ENCODE measurements around the gene KAZN.
"Not testable (repeated sequence)": the region's sequence is repeated elsewhere in the genome, so short reads cannot be mapped to it uniquely, and the experiment has no call there.

KAZN gene

GRCh38 chr1:14567903-14568302 lies 30.6 kb upstream of the KAZN start:
- Histone ChIP-seq H3K27me3 (replicated peaks; ENCODE audit: control insufficient read depth, insufficient read depth, low read length, poor library complexity, severe bottlenecking) (no peaks in the 10 kb centered on the region), H3K4me1 (ENCODE audit: control insufficient read depth, insufficient read depth, low read length, poor library complexity, severe bottlenecking) (no peaks in the 10 kb centered on the region), H3K27ac (ENCODE audit: insufficient read depth, low read length, poor library complexity, severe bottlenecking) (no peak overlapping the region), H3K4me3 (ENCODE audit: insufficient read depth, low read depth, low read length, poor library complexity, severe bottlenecking) (no peak overlapping the region), H3K36me3 (ENCODE audit: control insufficient read depth, insufficient read depth, low read length) (no peaks in the 10 kb centered on the region), H3K9me3 (ENCODE audit: control insufficient read depth, low read length) (no peaks in the 10 kb centered on the region)
- DNase-seq, result no peak

GRCh38 chr1:14568716-14569355 lies 29.6 kb upstream of the KAZN start:
- no peaks in the 10 kb centered on the region for H3K4me1 ChIP-seq (ENCODE audit: control insufficient read depth, insufficient read depth, low read length, poor library complexity, severe bottlenecking)
- H3K27ac ChIP-seq (ENCODE audit: insufficient read depth, low read length, poor library complexity, severe bottlenecking), result no peak overlapping the region
- no peak for DNase-seq
- H3K4me3 ChIP-seq (ENCODE audit: insufficient read depth, low read depth, low read length, poor library complexity, severe bottlenecking), result no peak overlapping the region
- no peaks in the 10 kb centered on the region for H3K27me3 ChIP-seq (replicated peaks; ENCODE audit: control insufficient read depth, insufficient read depth, low read length, poor library complexity, severe bottlenecking)
- H3K9me3 ChIP-seq (ENCODE audit: control insufficient read depth, low read length), result no peaks in the 10 kb centered on the region
- H3K36me3 ChIP-seq (ENCODE audit: control insufficient read depth, insufficient read depth, low read length), result no peaks in the 10 kb centered on the region

GRCh38 chr1:14570514-14570913 lies 28.0 kb upstream of the KAZN start:
- Histone ChIP-seq H3K4me3 (ENCODE audit: insufficient read depth, low read depth, low read length, poor library complexity, severe bottlenecking) (no peak overlapping the region), H3K27me3 (replicated peaks; ENCODE audit: control insufficient read depth, insufficient read depth, low read length, poor library complexity, severe bottlenecking) (no peaks in the 10 kb centered on the region), H3K4me1 (ENCODE audit: control insufficient read depth, insufficient read depth, low read length, poor library complexity, severe bottlenecking) (no peaks in the 10 kb centered on the region), H3K27ac (ENCODE audit: insufficient read depth, low read length, poor library complexity, severe bottlenecking) (no peak overlapping the region), H3K9me3 (ENCODE audit: control insufficient read depth, low read length) (no peaks in the 10 kb centered on the region), H3K36me3 (ENCODE audit: control insufficient read depth, insufficient read depth, low read length) (no peaks in the 10 kb centered on the region)
- no peak for DNase-seq

DNA sequence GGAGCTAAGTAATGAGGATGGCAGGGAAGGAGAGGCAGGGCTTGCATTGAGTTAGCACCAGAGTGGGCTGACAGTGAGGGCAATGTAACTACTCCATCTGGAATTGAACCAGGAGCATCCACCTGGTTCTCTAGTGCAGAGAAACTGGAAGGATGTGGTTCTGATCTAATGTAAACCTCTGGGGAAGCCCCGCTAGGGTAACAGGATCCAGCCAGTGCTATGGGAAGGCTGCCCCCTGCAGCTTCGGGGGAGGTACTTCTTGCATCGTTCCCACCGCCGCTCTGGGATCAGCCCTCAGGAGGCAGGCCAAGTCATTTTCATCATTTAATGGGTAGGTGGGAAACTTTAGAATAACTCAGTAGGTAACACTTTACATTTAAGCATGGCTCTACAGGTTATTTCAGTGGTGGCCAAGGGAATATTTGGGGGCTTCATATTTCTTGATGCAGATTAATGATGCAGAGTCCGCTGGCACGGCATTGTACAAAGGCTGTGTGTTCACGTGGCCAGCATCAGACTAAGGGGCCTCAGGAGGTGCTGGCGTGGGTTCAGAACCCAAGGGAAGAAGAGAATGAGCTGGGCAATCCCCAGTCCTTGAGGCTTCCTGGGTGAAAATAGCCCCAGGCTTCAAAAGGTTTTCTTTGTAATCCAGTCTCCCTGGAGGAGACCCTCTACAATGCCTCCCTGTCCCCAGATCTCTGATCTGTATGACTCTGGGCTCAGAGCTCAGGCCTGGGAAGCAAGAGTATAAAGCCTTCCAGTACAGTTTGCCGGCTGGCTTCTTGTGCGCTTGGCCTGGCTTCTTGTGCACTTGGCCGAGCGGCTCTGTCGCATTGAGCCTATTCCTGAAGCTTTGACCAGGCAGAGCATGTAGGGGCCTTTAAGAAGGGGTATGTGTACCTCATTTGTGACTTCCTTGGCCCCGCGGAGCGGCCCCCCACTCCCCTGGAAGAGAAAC lies 26.4 kb upstream of the KAZN start:
- DNase-seq, result no peak
- no peaks in the 10 kb centered on the region for H3K36me3 ChIP-seq (ENCODE audit: control insufficient read depth, insufficient read depth, low read length)
- no peaks in the 10 kb centered on the region for H3K27me3 ChIP-seq (replicated peaks; ENCODE audit: control insufficient read depth, insufficient read depth, low read length, poor library complexity, severe bottlenecking)
- H3K4me1 ChIP-seq (ENCODE audit: control insufficient read depth, insufficient read depth, low read length, poor library complexity, severe bottlenecking), result no peaks in the 10 kb centered on the region
- no peak overlapping the region for H3K27ac ChIP-seq (ENCODE audit: insufficient read depth, low read length, poor library complexity, severe bottlenecking)
- no peak overlapping the region for H3K4me3 ChIP-seq (ENCODE audit: insufficient read depth, low read depth, low read length, poor library complexity, severe bottlenecking)
- no peaks in the 10 kb centered on the region for H3K9me3 ChIP-seq (ENCODE audit: control insufficient read depth, low read length)

DNA sequence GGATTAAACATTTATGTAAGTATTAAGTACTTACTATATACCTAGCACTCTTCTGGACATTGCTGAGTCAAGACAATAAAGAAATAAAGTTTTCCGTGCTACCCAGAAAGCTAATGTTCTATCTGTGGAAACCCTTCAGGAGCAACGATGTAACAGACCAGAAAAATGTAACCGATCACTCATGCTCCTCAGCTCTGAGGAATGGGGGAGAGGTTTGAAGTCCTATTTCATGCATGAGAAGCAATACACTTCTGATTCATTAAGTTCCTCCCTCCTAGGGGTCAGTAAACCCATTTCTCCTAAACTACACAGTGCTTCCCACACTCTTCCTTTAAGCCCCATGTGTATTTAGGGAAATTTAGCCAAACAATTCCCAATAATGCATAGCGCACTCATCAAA lies 25.6 kb upstream of the KAZN start:
- no peaks in the 10 kb centered on the region for H3K27me3 ChIP-seq (replicated peaks; ENCODE audit: control insufficient read depth, insufficient read depth, low read length, poor library complexity, severe bottlenecking)
- H3K9me3 ChIP-seq (ENCODE audit: control insufficient read depth, low read length), result no peaks in the 10 kb centered on the region
- H3K27ac ChIP-seq (ENCODE audit: insufficient read depth, low read length, poor library complexity, severe bottlenecking), result no peak overlapping the region
- no peak overlapping the region for H3K4me3 ChIP-seq (ENCODE audit: insufficient read depth, low read depth, low read length, poor library complexity, severe bottlenecking)
- DNase-seq, result no peak
- no peaks in the 10 kb centered on the region for H3K4me1 ChIP-seq (ENCODE audit: control insufficient read depth, insufficient read depth, low read length, poor library complexity, severe bottlenecking)
- H3K36me3 ChIP-seq (ENCODE audit: control insufficient read depth, insufficient read depth, low read length), result no peaks in the 10 kb centered on the region

GRCh38 chr1:14576155-14576554 lies 22.3 kb upstream of the KAZN start:
- H3K27me3 ChIP-seq (replicated peaks; ENCODE audit: control insufficient read depth, insufficient read depth, low read length, poor library complexity, severe bottlenecking), result no peaks in the 10 kb centered on the region
- H3K36me3 ChIP-seq (ENCODE audit: control insufficient read depth, insufficient read depth, low read length), result no peaks in the 10 kb centered on the region
- no peak overlapping the region for H3K4me3 ChIP-seq (ENCODE audit: insufficient read depth, low read depth, low read length, poor library complexity, severe bottlenecking)
- H3K4me1 ChIP-seq (ENCODE audit: control insufficient read depth, insufficient read depth, low read length, poor library complexity, severe bottlenecking), result no peaks in the 10 kb centered on the region
- no peak overlapping the region for H3K27ac ChIP-seq (ENCODE audit: insufficient read depth, low read length, poor library complexity, severe bottlenecking)
- H3K9me3 ChIP-seq (ENCODE audit: control insufficient read depth, low read length), result no peaks in the 10 kb centered on the region
- no peak for DNase-seq

DNA sequence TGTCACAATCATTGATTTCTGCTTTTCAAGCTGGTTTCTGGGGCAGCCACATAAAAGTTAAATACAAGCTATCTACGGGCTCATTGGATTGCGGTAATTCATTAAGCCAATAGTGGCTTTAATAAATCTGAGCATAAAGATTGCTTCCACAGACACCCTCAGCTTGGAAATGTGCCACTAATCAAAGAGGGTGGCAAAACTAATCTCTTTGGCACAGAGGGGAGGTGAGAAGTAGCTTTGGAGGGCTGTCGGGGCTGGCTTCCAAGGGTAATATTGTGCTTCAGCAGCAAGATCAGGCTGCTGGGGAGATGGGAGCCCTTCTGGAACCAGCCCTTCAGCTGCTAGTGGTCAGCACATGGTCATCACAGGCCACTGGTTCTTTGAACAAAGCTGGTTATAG lies 21.2 kb upstream of the KAZN start:
- Histone ChIP-seq H3K36me3 (ENCODE audit: control insufficient read depth, insufficient read depth, low read length) (no peaks in the 10 kb centered on the region), H3K9me3 (ENCODE audit: control insufficient read depth, low read length) (no peaks in the 10 kb centered on the region), H3K4me3 (ENCODE audit: insufficient read depth, low read depth, low read length, poor library complexity, severe bottlenecking) (no peak overlapping the region), H3K27ac (ENCODE audit: insufficient read depth, low read length, poor library complexity, severe bottlenecking) (no peak overlapping the region), H3K4me1 (ENCODE audit: control insufficient read depth, insufficient read depth, low read length, poor library complexity, severe bottlenecking) (no peaks in the 10 kb centered on the region), H3K27me3 (replicated peaks; ENCODE audit: control insufficient read depth, insufficient read depth, low read length, poor library complexity, severe bottlenecking) (no peaks in the 10 kb centered on the region)
- DNase-seq, result no peak

- Histone ChIP-seq H3K27me3 (replicated peaks; ENCODE audit: control insufficient read depth, insufficient read depth, low read length, poor library complexity, severe bottlenecking) (no peaks in the 10 kb centered on the region), H3K4me3 (ENCODE audit: insufficient read depth, low read depth, low read length, poor library complexity, severe bottlenecking) (no peak overlapping the region), H3K9me3 (ENCODE audit: control insufficient read depth, low read length) (no peaks in the 10 kb centered on the region), H3K36me3 (ENCODE audit: control insufficient read depth, insufficient read depth, low read length) (no peaks in the 10 kb centered on the region), H3K27ac (ENCODE audit: insufficient read depth, low read length, poor library complexity, severe bottlenecking) (no peak overlapping the region), H3K4me1 (ENCODE audit: control insufficient read depth, insufficient read depth, low read length, poor library complexity, severe bottlenecking) (no peaks in the 10 kb centered on the region)
- DNase-seq, result no peak
Observed at GRCh38 chr1:14578156-14578555, 20.3 kb upstream of the KAZN start.

DNA sequence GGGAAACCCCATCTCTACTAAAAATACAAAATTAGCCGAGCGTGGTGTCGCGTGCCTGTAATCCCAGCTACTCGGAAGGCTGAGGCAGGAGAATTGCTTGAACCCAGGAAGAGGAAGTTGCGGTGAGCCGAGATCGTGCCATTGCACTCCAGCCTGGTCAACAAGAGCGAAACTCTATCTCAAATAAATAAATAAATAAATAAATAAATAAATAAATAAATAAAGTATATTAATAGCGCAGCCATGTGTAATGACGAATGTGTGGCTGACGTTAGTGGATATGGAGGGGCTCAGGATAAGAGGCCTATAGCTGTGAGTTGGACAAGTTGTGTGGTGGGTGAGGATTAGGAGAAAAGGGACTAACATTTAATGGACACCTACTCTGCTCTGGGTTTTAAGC lies 18.2 kb upstream of the KAZN start:
- not testable (repeated sequence) for H3K36me3 ChIP-seq (ENCODE audit: control insufficient read depth, insufficient read depth, low read length); H3K27me3 ChIP-seq (replicated peaks; ENCODE audit: control insufficient read depth, insufficient read depth, low read length, poor library complexity, severe bottlenecking); DNase-seq; H3K9me3 ChIP-seq (ENCODE audit: control insufficient read depth, low read length); H3K4me1 ChIP-seq (ENCODE audit: control insufficient read depth, insufficient read depth, low read length, poor library complexity, severe bottlenecking); H3K4me3 ChIP-seq (ENCODE audit: insufficient read depth, low read depth, low read length, poor library complexity, severe bottlenecking); H3K27ac ChIP-seq (ENCODE audit: insufficient read depth, low read length, poor library complexity, severe bottlenecking)

DNA sequence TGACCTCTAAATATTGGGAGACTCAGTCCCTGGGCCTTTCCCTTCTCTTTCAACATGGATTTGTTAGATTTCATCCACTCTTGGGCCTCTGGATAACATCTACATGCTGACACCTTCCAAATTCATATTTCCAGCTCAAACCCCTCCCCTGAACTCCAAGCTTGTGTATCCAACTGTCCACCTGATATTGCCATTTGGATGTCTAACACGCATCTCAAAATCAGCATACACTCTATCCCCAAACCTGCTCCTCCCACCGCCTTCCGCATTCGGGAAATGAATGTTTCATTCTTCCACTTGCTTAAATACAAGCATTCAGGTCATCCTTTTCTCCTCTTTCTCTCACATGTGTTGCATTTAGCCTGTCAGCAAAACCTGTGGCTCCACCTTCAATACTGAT lies 17.5 kb upstream of the KAZN start:
- Histone ChIP-seq H3K4me1 (ENCODE audit: control insufficient read depth, insufficient read depth, low read length, poor library complexity, severe bottlenecking) (no peaks in the 10 kb centered on the region), H3K9me3 (ENCODE audit: control insufficient read depth, low read length) (no peaks in the 10 kb centered on the region), H3K27me3 (replicated peaks; ENCODE audit: control insufficient read depth, insufficient read depth, low read length, poor library complexity, severe bottlenecking) (no peaks in the 10 kb centered on the region), H3K27ac (ENCODE audit: insufficient read depth, low read length, poor library complexity, severe bottlenecking) (no peak overlapping the region), H3K4me3 (ENCODE audit: insufficient read depth, low read depth, low read length, poor library complexity, severe bottlenecking) (no peak overlapping the region), H3K36me3 (ENCODE audit: control insufficient read depth, insufficient read depth, low read length) (no peaks in the 10 kb centered on the region)
- no peak for DNase-seq
